Stomach (tissue), 9 donors: ENCODE results near the gene DPYSL4. TPM values are rescaled to one million over a fixed set of nuclear protein-coding genes. Genes with fewer than 3 reads are reported as not detected.

Experiments used
- DNase-seq, 2 donors: peaks; one replicate each; pipeline versions ENCODE4 v3.0.0 to v3.0.0-alpha.2; 2013 to 2019
- H3K27ac ChIP-seq, 5 donors: fragments of 200-600 bp in 4 of 5; sonication (generic) in 4 of 5; one replicate each; pipeline ENCODE4 v1.5.1; 2013 to 2019; ENCODE audit warnings: mild to moderate bottlenecking in 1 of 5, moderate library complexity in 1 of 5
- H3K27me3 ChIP-seq, 3 donors: fragments of 200-600 bp; sonication (generic); one replicate each; pipeline ENCODE4 v1.5.1; 2017 to 2019; ENCODE audit warnings: mixed run types in 1 of 3
- H3K36me3 ChIP-seq, 4 donors: fragments of 200-600 bp; sonication (generic); 1 replicate in 3 of 4; 2 replicates in 1 of 4; pipeline ENCODE4 v1.5.1; 2016 to 2019
- H3K4me1 ChIP-seq, 4 donors: fragments of 200-600 bp; sonication (generic); one replicate each; pipeline ENCODE4 v1.5.1; 2016 to 2019
- H3K4me3 ChIP-seq, 4 donors: fragments of 200-600 bp; sonication (generic) in 3 of 4; one replicate each; pipeline ENCODE4 v1.5.1; 2016 to 2019; ENCODE audit warnings: mild to moderate bottlenecking in 1 of 4
- H3K9me3 ChIP-seq, 4 donors: fragments of 200-600 bp; sonication (generic); one replicate each; pipeline ENCODE4 v1.5.1; 2016 to 2019
- CTCF ChIP-seq, 7 experiments: fragments of 450-650 bp in 4 of 7; fragments of 200-600 bp in 3 of 7; sonication (generic) in 3 of 7; IDR thresholded peaks; one replicate each; pipeline ENCODE4 v1.5.1; 2016 to 2019; ENCODE audit warnings: antibody characterized with exemption in 7 of 7, control low read depth in 2 of 7, mild to moderate bottlenecking in 1 of 7
- EP300 ChIP-seq: sonication (generic); formaldehyde crosslinking; IDR thresholded peaks from one replicate; pipeline ENCODE4 v1.6.1; 2017; ENCODE audit warnings: antibody characterized with exemption
- POLR2A ChIP-seq, 4 donors: fragments of 450-650 bp; IDR thresholded peaks; one replicate each; pipeline ENCODE4 v1.6.1; 2016; ENCODE audit warnings: antibody characterized with exemption in 4 of 4, control low read depth in 2 of 4, mild to moderate bottlenecking in 1 of 4, moderate library complexity in 1 of 4
- POLR2AphosphoS5 ChIP-seq, 3 donors: sonication (generic); formaldehyde crosslinking; IDR thresholded peaks; one replicate each; pipeline ENCODE4 v1.6.1; 2016; ENCODE audit warnings: antibody characterized with exemption in 3 of 3
- WGBS, 5 donors: extraction: QIAGEN DNeasy Blood & Tissue Kit in 3 of 5; methylation state at CpG; one replicate each; pipeline versions ENCODE4 v1.1.5 to v1.1.7; 2013 to 2018; 5-methylcytosine and 5-hydroxymethylcytosine counted together
- intact Hi-C: fragments of 100-400 bp; cut with DNase I; formaldehyde crosslinking; loops from one replicate; pipeline ENCODE4 v1.15.1; 2023; ENCODE audit warnings: low total_unique reads
- polyA plus RNA-seq, 3 donors: library from polyadenylated mRNA; stranded (reverse); fragments of 200-250 nt; gene quantifications; one replicate each; pipeline ENCODE4 v1.2.3, GENCODE V29; 2013
- total RNA-seq, 5 donors: library from RNA; depleted of rRNA; stranded (reverse); fragments of >200 nt; gene quantifications; one replicate each; pipeline versions ENCODE4 v1.1.0 to v1.2.3, GENCODE V29; 2014 to 2016
- donor health status: healthy with polysubstance abuse.
- donor health status: Bipolar disorder and iron deficiency.
- donor health status: healthy.

The DPYSL4 gene
- total and polyA plus RNA-seq, 8 donors = 0.43 to 2.0 (median 0.68) TPM; not detected in 3

GRCh38 chr10:132178672-132179545, 7.8 kb upstream of the DPYSL4 start:
- Histone ChIP-seq H3K4me3 (no peak overlapping the region), H3K4me1 (peaks cover 0 to 9% (median 4%) of the 10 kb centered on the region in 4 donors), H3K36me3 (no peaks in the 10 kb centered on the region), H3K27ac (no peak overlapping the region), H3K27me3 (peaks cover 0 to 81% (median 31%) of the 10 kb centered on the region in 3 donors), H3K9me3 (no peaks in the 10 kb centered on the region)
- no peak for DNase-seq
- 72 to 81% (median 77%) methylated on average over 21 to 23 of the region's 23 CpGs for WGBS, 5 donors
- no peak for TF ChIP-seq EP300
- no peak for TF ChIP-seq POLR2AphosphoS5 (IDR thresholded peaks at IDR 0.05)
- no peak for TF ChIP-seq CTCF (IDR thresholded peaks at IDR 0.05)
- no peak for TF ChIP-seq POLR2A (IDR thresholded peaks at IDR 0.05)
- intact Hi-C loops = no loop called here

- H3K4me3 ChIP-seq = no peak overlapping the region
- no peak for TF ChIP-seq EP300
- TF ChIP-seq POLR2A (IDR thresholded peaks at IDR 0.05) = no peak
- TF ChIP-seq CTCF (IDR thresholded peaks at IDR 0.05) = no peak
- no peak for TF ChIP-seq POLR2AphosphoS5 (IDR thresholded peaks at IDR 0.05)
- H3K9me3 ChIP-seq = no peaks in the 10 kb centered on the region
- WGBS, 5 donors = 58 to 70% (median 63%) methylated on average over 7 to 16 of the region's 16 CpGs
- H3K27me3 ChIP-seq = peaks cover 0 to 74% (median 37%) of the 10 kb centered on the region in 3 donors
- intact Hi-C loops = no loop called here
- H3K27ac ChIP-seq = no peak overlapping the region
- no peaks in the 10 kb centered on the region for H3K36me3 ChIP-seq
- H3K4me1 ChIP-seq = peaks cover 0 to 9% (median 4%) of the 10 kb centered on the region in 4 donors
- no peak for DNase-seq
Observed at GRCh38 chr10:132179551-132180392, 7.0 kb upstream of the DPYSL4 start.

- no peaks in the 10 kb centered on the region for H3K9me3 ChIP-seq
- H3K4me1 ChIP-seq = peaks cover 4 to 14% (median 8%) of the 10 kb centered on the region in 4 donors
- no peak overlapping the region for H3K4me3 ChIP-seq
- 48 to 74% (median 61%) methylated on average over 11 to 14 of the region's 14 CpGs for WGBS, 5 donors
- intact Hi-C loops = no loop called here
- no peaks in the 10 kb centered on the region for H3K36me3 ChIP-seq
- no peak for DNase-seq
- TF ChIP-seq EP300 (no peak), POLR2AphosphoS5 (IDR thresholded peaks at IDR 0.05) (no peak), POLR2A (IDR thresholded peaks at IDR 0.05) (no peak), CTCF (IDR thresholded peaks at IDR 0.05) (no peak)
- H3K27me3 ChIP-seq = peaks cover 2 to 78% (median 47%) of the 10 kb centered on the region in 3 donors
- H3K27ac ChIP-seq = no peak overlapping the region
Observed at GRCh38 chr10:132180736-132181135, 6.0 kb upstream of the DPYSL4 start.

GRCh38 chr10:132181691-132182425, 4.9 kb upstream of the DPYSL4 start:
- H3K36me3 ChIP-seq = no peaks in the 10 kb centered on the region
- TF ChIP-seq CTCF (IDR thresholded peaks at IDR 0.05) (no peak), EP300 (no peak), POLR2AphosphoS5 (IDR thresholded peaks at IDR 0.05) (no peak), POLR2A (IDR thresholded peaks at IDR 0.05) (no peak)
- H3K4me3 ChIP-seq = no peak overlapping the region
- peaks cover 14 to 17% (median 15%) of the 10 kb centered on the region in 4 donors for H3K4me1 ChIP-seq
- no peaks in the 10 kb centered on the region for H3K9me3 ChIP-seq
- no peak overlapping the region for H3K27ac ChIP-seq
- peaks cover 10 to 78% (median 48%) of the 10 kb centered on the region in 3 donors for H3K27me3 ChIP-seq
- no peak for DNase-seq
- intact Hi-C loops = no loop called here
- WGBS, 5 donors = 65 to 71% (median 70%) methylated on average over 24 to 25 of the region's 25 CpGs
